Activated naive CD8-positive, alpha-beta T cell treated with anti-CD3 and anti-CD28 coated beads, Interleukin-2, amount 50 U/mL, for 24 hours (primary cell): ENCODE measurements around the gene CCL1.

Source experiments
- ATAC-seq: fragments of 150-1000 bp; cut with Tn5 transposase; one replicate; pipeline ENCODE4 v1.10.0; 2021
- DNase-seq: peaks from one replicate; pipeline ENCODE4 v3.0.0; 2021
- H3K27ac Mint-ChIP-seq: one replicate; pipeline ENCODE4 v1.8.0; 2021; ENCODE audit warnings: mild to moderate bottlenecking, mixed read lengths
- H3K27me3 Mint-ChIP-seq: one replicate; pipeline ENCODE4 v1.8.0; 2021; ENCODE audit warnings: mixed read lengths
- H3K36me3 Mint-ChIP-seq: one replicate; pipeline ENCODE4 v1.8.0; 2021; ENCODE audit warnings: low read depth, mixed read lengths
- H3K4me1 Mint-ChIP-seq: one replicate; pipeline ENCODE4 v1.8.0; 2021; ENCODE audit warnings: mixed read lengths
- H3K4me3 Mint-ChIP-seq: one replicate; pipeline ENCODE4 v1.8.0; 2021; ENCODE audit warnings: mild to moderate bottlenecking, moderate library complexity, mixed read lengths
- H3K9me3 Mint-ChIP-seq: one replicate; pipeline ENCODE4 v1.8.0; 2021; ENCODE audit warnings: mixed read lengths

The CCL1 gene

GRCh38 chr17:34363183-34363661, at the start of gene CCL1:
TSS of gene CCL1 (minus strand) at chr17:34363233. CDS start at chr17:34363161, 72 bp downstream.
- Mint-ChIP-seq H3K4me3 (no peak within 1 kb of the TSS), H3K27me3 (peaks cover 21% of the 10 kb centered on the region)
- no peak for ATAC-seq

GRCh38 chr17:34412534-34412933, 49.5 kb upstream of the CCL1 start:
- H3K27me3 Mint-ChIP-seq, result peaks cover 26% of the 10 kb centered on the region
- ATAC-seq, result no peak

More at GRCh38 chr17:34363183-34363661, at the start of gene CCL1:
- Mint-ChIP-seq H3K27ac (no peak within 1 kb of the TSS), H3K4me1 (peaks cover 20% of the 10 kb centered on the region), H3K9me3 (no peaks in the 10 kb centered on the region), H3K36me3 (no peaks in the 10 kb centered on the region)
- no peak for DNase-seq

GRCh38 chr17:34411646-34412421, 48.8 kb upstream of the CCL1 start:
- Mint-ChIP-seq H3K4me3 (no peak overlapping the region), H3K27me3 (peaks cover 29% of the 10 kb centered on the region), H3K27ac (no peak overlapping the region), H3K4me1 (peaks cover 8% of the 10 kb centered on the region), H3K36me3 (no peaks in the 10 kb centered on the region), H3K9me3 (no peaks in the 10 kb centered on the region)
- ATAC-seq (no peak), DNase-seq (no peak)

More at GRCh38 chr17:34412534-34412933, 49.5 kb upstream of the CCL1 start:
- no peak for DNase-seq
- Mint-ChIP-seq H3K4me1 (peaks cover 8% of the 10 kb centered on the region), H3K4me3 (no peak overlapping the region), H3K36me3 (no peaks in the 10 kb centered on the region), H3K9me3 (no peaks in the 10 kb centered on the region), H3K27ac (no peak overlapping the region)

- Mint-ChIP-seq H3K4me3 (no peak overlapping the region), H3K27ac (no peak overlapping the region), H3K9me3 (no peaks in the 10 kb centered on the region), H3K36me3 (no peaks in the 10 kb centered on the region), H3K4me1 (peaks cover 8% of the 10 kb centered on the region), H3K27me3 (peaks cover 29% of the 10 kb centered on the region)
- ATAC-seq (no peak), DNase-seq (no peak)
Observed at GRCh38 chr17:34409352-34409751, 46.3 kb upstream of the CCL1 start.

GRCh38 chr17:34408439-34408838, 45.4 kb upstream of the CCL1 start:
- no peaks in the 10 kb centered on the region for H3K9me3 Mint-ChIP-seq
- peaks cover 3% of the 10 kb centered on the region for H3K4me1 Mint-ChIP-seq
- peaks cover 26% of the 10 kb centered on the region for H3K27me3 Mint-ChIP-seq
- DNase-seq, result no peak
- no peak for ATAC-seq
- H3K36me3 Mint-ChIP-seq, result no peaks in the 10 kb centered on the region
- no peak overlapping the region for H3K27ac Mint-ChIP-seq
- no peak overlapping the region for H3K4me3 Mint-ChIP-seq

- no peak for DNase-seq
- Mint-ChIP-seq H3K27ac (no peak overlapping the region), H3K9me3 (no peaks in the 10 kb centered on the region), H3K27me3 (peaks cover 20% of the 10 kb centered on the region), H3K36me3 (no peaks in the 10 kb centered on the region), H3K4me1 (no peaks in the 10 kb centered on the region), H3K4me3 (no peak overlapping the region)
- no peak for ATAC-seq
Observed at GRCh38 chr17:34406226-34406625, 43.2 kb upstream of the CCL1 start.

GRCh38 chr17:34403006-34403405, 40.0 kb upstream of the CCL1 start:
- H3K27me3 Mint-ChIP-seq, result peaks cover 10% of the 10 kb centered on the region
- ATAC-seq, result no peak
- no peak for DNase-seq
- H3K36me3 Mint-ChIP-seq, result no peaks in the 10 kb centered on the region
- no peak overlapping the region for H3K4me3 Mint-ChIP-seq
- no peak overlapping the region for H3K27ac Mint-ChIP-seq
- no peaks in the 10 kb centered on the region for H3K9me3 Mint-ChIP-seq
- H3K4me1 Mint-ChIP-seq, result peaks cover 11% of the 10 kb centered on the region

- DNase-seq (no peak), ATAC-seq (no peak)
- Mint-ChIP-seq H3K9me3 (no peaks in the 10 kb centered on the region), H3K27ac (no peak overlapping the region), H3K4me3 (no peak overlapping the region), H3K36me3 (no peaks in the 10 kb centered on the region), H3K27me3 (peaks cover 13% of the 10 kb centered on the region), H3K4me1 (peaks cover 16% of the 10 kb centered on the region)
Observed at GRCh38 chr17:34401165-34401564, 38.1 kb upstream of the CCL1 start.

GRCh38 chr17:34400301-34400931, 37.4 kb upstream of the CCL1 start:
- no peak for DNase-seq
- Mint-ChIP-seq H3K4me1 (peaks cover 16% of the 10 kb centered on the region), H3K36me3 (no peaks in the 10 kb centered on the region), H3K4me3 (no peak overlapping the region), H3K27me3 (peaks cover 14% of the 10 kb centered on the region), H3K9me3 (no peaks in the 10 kb centered on the region), H3K27ac (no peak overlapping the region)
- ATAC-seq, result no peak

- peaks cover 16% of the 10 kb centered on the region for H3K4me1 Mint-ChIP-seq
- H3K9me3 Mint-ChIP-seq, result no peaks in the 10 kb centered on the region
- no peak overlapping the region for H3K27ac Mint-ChIP-seq
- ATAC-seq (no peak), DNase-seq (no peak)
- H3K36me3 Mint-ChIP-seq, result no peaks in the 10 kb centered on the region
- no peak overlapping the region for H3K4me3 Mint-ChIP-seq
- peaks cover 17% of the 10 kb centered on the region for H3K27me3 Mint-ChIP-seq
Observed at GRCh38 chr17:34399725-34400124, 36.7 kb upstream of the CCL1 start.

GRCh38 chr17:34398990-34399389, 36.0 kb upstream of the CCL1 start:
- no peak for ATAC-seq
- H3K4me1 Mint-ChIP-seq, result peaks cover 16% of the 10 kb centered on the region
- H3K9me3 Mint-ChIP-seq, result no peaks in the 10 kb centered on the region

GRCh38 chr17:34397265-34397664, 34.2 kb upstream of the CCL1 start:
- DNase-seq (no peak), ATAC-seq (no peak)
- Mint-ChIP-seq H3K4me3 (no peak overlapping the region), H3K27me3 (peaks cover 20% of the 10 kb centered on the region), H3K36me3 (no peaks in the 10 kb centered on the region), H3K27ac (no peak overlapping the region), H3K4me1 (peaks cover 16% of the 10 kb centered on the region), H3K9me3 (no peaks in the 10 kb centered on the region)

More at GRCh38 chr17:34398990-34399389, 36.0 kb upstream of the CCL1 start:
- Mint-ChIP-seq H3K36me3 (no peaks in the 10 kb centered on the region), H3K4me3 (no peak overlapping the region), H3K27me3 (peaks cover 17% of the 10 kb centered on the region), H3K27ac (no peak overlapping the region)
- no peak for DNase-seq

GRCh38 chr17:34393401-34393800, 30.4 kb upstream of the CCL1 start:
- no peak for ATAC-seq
- Mint-ChIP-seq H3K27ac (no peak overlapping the region), H3K27me3 (peaks cover 21% of the 10 kb centered on the region), H3K4me1 (peaks cover 22% of the 10 kb centered on the region), H3K4me3 (no peak overlapping the region), H3K9me3 (no peaks in the 10 kb centered on the region), H3K36me3 (no peaks in the 10 kb centered on the region)
- DNase-seq, result no peak

- ATAC-seq (no peak), DNase-seq (no peak)
- no peaks in the 10 kb centered on the region for H3K9me3 Mint-ChIP-seq
- no peak overlapping the region for H3K4me3 Mint-ChIP-seq
- peaks cover 30% of the 10 kb centered on the region for H3K4me1 Mint-ChIP-seq
- no peaks in the 10 kb centered on the region for H3K36me3 Mint-ChIP-seq
- H3K27ac Mint-ChIP-seq, result no peak overlapping the region
- H3K27me3 Mint-ChIP-seq, result peaks cover 10% of the 10 kb centered on the region
Observed at GRCh38 chr17:34391241-34391640, 28.2 kb upstream of the CCL1 start.

GRCh38 chr17:34390649-34391048, 27.6 kb upstream of the CCL1 start:
- Mint-ChIP-seq H3K27ac (no peak overlapping the region), H3K27me3 (peaks cover 10% of the 10 kb centered on the region), H3K9me3 (no peaks in the 10 kb centered on the region), H3K4me1 (peaks cover 31% of the 10 kb centered on the region), H3K4me3 (no peak overlapping the region), H3K36me3 (no peaks in the 10 kb centered on the region)
- DNase-seq, result no peak
- ATAC-seq, result no peak
